NCI-H1694 (cell line): ENCODE measurements around the gene SEPHS1.
"Not testable (repeated sequence)": the region's sequence is repeated elsewhere in the genome, so short reads cannot be mapped to it uniquely, and the experiment has no call there.

Experiments
- DNase-seq: peaks from one replicate; lab custom pipeline; 2025; lab: John Stamatoyannopoulos, UW

The SEPHS1 gene

GRCh38 chr10:13360587-13360986 is 12.5 kb upstream of the SEPHS1 start:
- DNase-seq = no peak

- DNase-seq = no peak
These were observed 8.3 kb upstream of the SEPHS1 start for GRCh38 chr10:13356392-13356791.

GRCh38 chr10:13354783-13355182 is 6.7 kb upstream of the SEPHS1 start:
- no peak for DNase-seq

- no peak for DNase-seq
These were observed 4.4 kb upstream of the SEPHS1 start for GRCh38 chr10:13352519-13352918.

GRCh38 chr10:13351340-13351915 is 3.3 kb upstream of the SEPHS1 start:
- no peak for DNase-seq

- no peak for DNase-seq
These were observed 1.6 kb upstream of the SEPHS1 start for GRCh38 chr10:13349463-13350274.

- DNase-seq = peak; percentile 15
These were observed 465 bp downstream of the SEPHS1 start for GRCh38 chr10:13347500-13348156.

GRCh38 chr10:13347043-13347499 is 1.0 kb downstream of the SEPHS1 start:
- DNase-seq = no peak

GRCh38 chr10:13346283-13347042 is 1.6 kb downstream of the SEPHS1 start:
- peak; percentile 25 for DNase-seq

- DNase-seq = no peak
These were observed 7.3 kb downstream of the SEPHS1 start for GRCh38 chr10:13340626-13341376.

GRCh38 chr10:13340068-13340467 is 8.0 kb downstream of the SEPHS1 start:
- DNase-seq = no peak

GRCh38 chr10:13338390-13339110 is 9.5 kb downstream of the SEPHS1 start:
- no peak for DNase-seq

GRCh38 chr10:13337827-13338196 is 10.3 kb downstream of the SEPHS1 start:
- no peak for DNase-seq

GRCh38 chr10:13337128-13337826 is 10.8 kb downstream of the SEPHS1 start:
- no peak for DNase-seq

- DNase-seq = peak; percentile 66
These were observed 12.2 kb downstream of the SEPHS1 start for GRCh38 chr10:13335881-13336280.

GRCh38 chr10:13334556-13334955 is 13.5 kb downstream of the SEPHS1 start:
- DNase-seq = no peak

GRCh38 chr10:13331646-13332045 is 16.4 kb downstream of the SEPHS1 start:
- no peak for DNase-seq

- DNase-seq = not testable (repeated sequence)
These were observed 17.1 kb downstream of the SEPHS1 start for GRCh38 chr10:13330980-13331379.

GRCh38 chr10:13329565-13329964 is 18.5 kb downstream of the SEPHS1 start:
- DNase-seq = no peak

GRCh38 chr10:13328613-13329012 is 19.5 kb downstream of the SEPHS1 start:
- DNase-seq = no peak
